Activated naive CD8-positive, alpha-beta T cell treated with anti-CD3 and anti-CD28 coated beads, Interleukin-2, amount 50 U/mL, for 24 hours (primary cell): ENCODE data around the gene ARR3.
"Not testable (repeated sequence)": the region's sequence is repeated elsewhere in the genome, so short reads cannot be mapped to it uniquely, and the experiment has no call there.

Experiments used
- ATAC-seq: fragments of 150-1000 bp; cut with Tn5 transposase; one replicate; pipeline ENCODE4 v1.10.0; 2021
- DNase-seq: peaks from one replicate; pipeline ENCODE4 v3.0.0; 2021
- H3K27ac Mint-ChIP-seq: one replicate; pipeline ENCODE4 v1.8.0; 2021; ENCODE audit warnings: mild to moderate bottlenecking, mixed read lengths
- H3K27me3 Mint-ChIP-seq: one replicate; pipeline ENCODE4 v1.8.0; 2021; ENCODE audit warnings: mixed read lengths
- H3K36me3 Mint-ChIP-seq: one replicate; pipeline ENCODE4 v1.8.0; 2021; ENCODE audit warnings: low read depth, mixed read lengths
- H3K4me1 Mint-ChIP-seq: one replicate; pipeline ENCODE4 v1.8.0; 2021; ENCODE audit warnings: mixed read lengths
- H3K4me3 Mint-ChIP-seq: one replicate; pipeline ENCODE4 v1.8.0; 2021; ENCODE audit warnings: mild to moderate bottlenecking, moderate library complexity, mixed read lengths
- H3K9me3 Mint-ChIP-seq: one replicate; pipeline ENCODE4 v1.8.0; 2021; ENCODE audit warnings: mixed read lengths

ARR3 gene

DNA sequence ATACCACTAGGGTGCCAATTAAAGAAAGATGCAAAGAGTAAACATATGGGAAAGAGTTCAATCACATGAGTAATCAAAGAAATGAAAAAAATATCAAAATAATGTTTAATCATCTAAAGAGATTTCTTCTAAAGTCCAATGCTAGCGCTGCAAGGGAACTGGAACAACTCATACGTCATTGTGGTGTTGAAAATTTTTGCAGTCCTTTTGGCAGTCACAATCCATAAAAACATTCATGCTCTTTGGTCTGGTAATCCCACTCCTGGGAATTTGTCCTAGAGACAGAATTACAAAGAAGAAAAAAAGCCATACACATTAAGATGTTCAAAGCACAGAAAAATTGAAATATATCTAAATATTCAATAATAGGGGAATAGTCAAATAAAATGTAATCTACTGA lies 12.7 kb upstream of the ARR3 start:
- ATAC-seq (no peak), DNase-seq (no peak)
- Mint-ChIP-seq H3K9me3 (peaks cover 7% of the 10 kb centered on the region), H3K27me3 (no peaks in the 10 kb centered on the region), H3K4me1 (peaks cover 27% of the 10 kb centered on the region), H3K27ac (no peak overlapping the region), H3K4me3 (no peak overlapping the region), H3K36me3 (peaks cover 4% of the 10 kb centered on the region)

DNA sequence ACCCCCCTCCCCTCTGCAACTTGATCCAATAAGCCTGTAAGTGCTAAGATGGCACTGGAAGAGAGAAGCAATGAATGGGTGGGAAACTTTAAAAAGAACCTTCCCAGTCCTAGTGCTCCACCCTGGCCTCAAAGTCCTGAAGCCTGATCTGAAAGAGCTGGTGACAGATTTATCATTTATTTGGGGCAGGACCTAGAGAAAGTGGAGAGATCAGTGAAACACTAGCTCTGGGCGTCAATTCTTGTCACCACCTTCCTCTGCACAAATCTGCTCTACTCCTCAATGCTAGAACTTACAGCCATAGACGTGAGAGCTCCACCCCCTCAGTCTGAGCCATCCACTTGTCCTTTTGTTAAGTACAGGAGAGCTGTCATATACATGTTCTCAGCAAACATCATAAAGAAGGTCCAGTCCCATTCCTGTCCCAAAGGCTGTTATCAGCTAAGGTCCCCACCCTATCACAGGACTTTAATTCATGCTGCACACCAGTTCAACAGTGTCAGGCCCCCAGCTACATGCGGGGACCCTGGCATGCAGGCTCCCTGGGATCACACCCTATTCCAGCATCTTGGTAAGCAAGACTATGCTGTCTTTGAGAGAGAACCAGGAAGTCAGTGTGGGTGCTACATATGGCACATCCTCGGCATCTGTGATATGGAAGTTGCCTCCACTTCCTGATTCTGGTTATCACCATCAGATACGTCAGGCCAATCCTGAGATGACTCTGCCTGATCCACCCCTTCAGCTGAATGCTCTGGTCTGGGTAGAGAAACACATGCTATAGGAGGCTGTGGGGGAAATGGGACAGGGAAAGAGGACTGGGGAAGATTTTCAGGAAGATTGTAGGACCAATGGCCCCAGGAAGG lies 10.5 kb upstream of the ARR3 start:
- Mint-ChIP-seq H3K4me3 (no peak overlapping the region), H3K9me3 (peaks cover 7% of the 10 kb centered on the region), H3K27ac (no peak overlapping the region), H3K27me3 (no peaks in the 10 kb centered on the region), H3K36me3 (peaks cover 4% of the 10 kb centered on the region), H3K4me1 (peaks cover 27% of the 10 kb centered on the region)
- no peak for DNase-seq
- ATAC-seq: no peak

DNA sequence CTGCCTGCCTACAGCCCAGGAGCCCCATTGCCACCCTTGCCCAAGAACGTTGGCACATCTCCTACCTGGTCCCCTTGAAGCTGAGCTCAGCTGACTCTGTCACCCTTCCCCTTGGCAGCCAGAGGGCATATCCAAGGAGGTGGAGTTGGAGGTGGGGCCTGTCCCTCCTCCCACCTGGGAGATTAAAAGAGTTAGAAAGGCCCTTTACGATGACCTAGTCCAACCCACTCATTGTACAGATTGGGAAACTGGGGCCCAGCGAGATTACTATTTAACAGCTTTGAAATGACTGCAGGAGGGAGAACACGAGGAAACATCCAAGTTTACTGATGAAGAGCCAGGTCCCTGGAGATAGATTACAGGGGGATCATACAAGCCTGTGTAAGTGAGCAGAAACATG lies 8.0 kb upstream of the ARR3 start, which contains the start of gene P2RY4:
P2RY4 (minus strand) TSS at position 101 of the 400 bp plus-strand sequence. CDS start 580 bp downstream, outside the sequence.
- DNase-seq (no peak), ATAC-seq (no peak)
- Mint-ChIP-seq H3K36me3 (peaks cover under 1% of the 10 kb centered on the region), H3K27me3 (no peaks in the 10 kb centered on the region), H3K9me3 (no peaks in the 10 kb centered on the region), H3K27ac (no peak within 1 kb of the TSS), H3K4me3 (no peak within 1 kb of the TSS), H3K4me1 (peaks cover 4% of the 10 kb centered on the region)

DNA sequence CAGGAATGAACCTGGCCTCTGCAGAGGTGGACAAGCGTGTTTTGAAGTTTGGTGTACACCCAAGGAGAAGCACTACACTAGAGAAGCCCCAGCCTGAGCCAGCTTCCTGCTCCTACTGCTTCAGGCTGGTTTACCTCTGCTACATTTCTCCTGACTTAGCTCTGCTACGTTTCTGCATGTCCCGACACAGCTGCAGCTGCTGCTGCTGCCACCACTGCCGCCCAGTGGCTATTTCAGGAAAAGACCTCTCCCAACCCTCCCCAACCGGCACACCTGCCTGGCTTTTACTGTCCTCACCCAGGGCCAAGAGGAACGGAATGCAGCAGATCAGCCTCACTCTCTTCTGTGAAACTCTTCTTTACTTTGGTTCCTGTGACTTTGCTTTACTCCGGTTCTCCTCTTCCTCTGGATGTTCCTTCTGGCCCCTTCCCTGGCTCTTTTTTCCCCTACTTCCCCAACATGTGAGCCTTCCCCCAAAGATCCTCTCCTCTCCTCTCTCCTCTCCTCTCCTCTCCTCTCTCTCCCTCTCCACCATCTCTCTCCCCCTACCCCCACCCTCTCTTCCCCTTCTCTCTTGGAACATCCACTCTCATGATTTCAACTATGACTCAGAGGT lies 5.1 kb upstream of the ARR3 start:
- Mint-ChIP-seq H3K4me3 (no peak overlapping the region), H3K9me3 (no peaks in the 10 kb centered on the region), H3K27me3 (no peaks in the 10 kb centered on the region), H3K4me1 (peaks cover 2% of the 10 kb centered on the region), H3K27ac (no peak overlapping the region), H3K36me3 (no peaks in the 10 kb centered on the region)
- DNase-seq: peak; percentile 38
- peak; percentile 76 for ATAC-seq

DNA sequence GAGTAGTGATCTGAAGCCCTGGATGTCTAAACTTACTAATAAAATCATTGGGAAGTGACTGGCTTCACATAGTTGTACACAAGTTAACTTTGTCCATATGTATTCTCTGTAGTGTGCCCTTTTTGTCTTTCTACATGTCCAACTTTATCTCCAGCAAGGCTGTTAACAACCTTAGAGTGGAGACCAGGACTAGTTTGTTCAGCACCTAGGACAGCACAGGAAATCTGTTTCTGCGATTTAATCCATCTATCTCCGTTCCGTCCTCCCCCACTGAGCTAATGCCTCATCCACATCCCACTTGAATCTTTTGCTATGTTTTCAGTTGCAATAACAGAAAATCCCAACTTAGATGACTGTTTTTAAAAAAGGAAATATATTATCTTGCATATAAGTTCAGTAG lies 3.4 kb upstream of the ARR3 start:
- no peaks in the 10 kb centered on the region for H3K27me3 Mint-ChIP-seq
- no peaks in the 10 kb centered on the region for H3K9me3 Mint-ChIP-seq
- H3K36me3 Mint-ChIP-seq: no peaks in the 10 kb centered on the region
- H3K27ac Mint-ChIP-seq: no peak overlapping the region
- peaks cover 2% of the 10 kb centered on the region for H3K4me1 Mint-ChIP-seq
- H3K4me3 Mint-ChIP-seq: no peak overlapping the region
- no peak for ATAC-seq
- DNase-seq: no peak

DNA sequence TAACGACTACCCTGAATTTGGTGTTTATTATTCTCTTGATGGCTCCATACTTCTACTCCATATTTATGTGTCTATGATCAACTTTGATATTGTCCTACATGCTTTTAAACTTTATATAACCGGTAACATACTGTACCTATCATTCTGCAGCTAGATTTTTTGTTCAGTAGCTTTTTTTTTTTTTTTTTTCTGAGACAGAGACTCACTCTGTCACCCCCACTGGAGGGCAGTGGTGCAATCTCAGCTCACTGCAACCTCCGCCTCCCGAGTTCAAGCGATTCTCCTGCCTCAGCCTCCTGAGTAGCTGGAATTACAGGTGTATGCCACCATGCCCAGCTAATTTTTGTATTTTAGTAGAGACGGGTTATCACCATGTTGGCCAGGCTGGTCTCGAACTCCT lies 5.9 kb downstream of the ARR3 start:
- not testable (repeated sequence) for H3K4me1 Mint-ChIP-seq, DNase-seq, H3K36me3 Mint-ChIP-seq, H3K9me3 Mint-ChIP-seq, ATAC-seq, H3K4me3 Mint-ChIP-seq, H3K27me3 Mint-ChIP-seq, H3K27ac Mint-ChIP-seq

DNA sequence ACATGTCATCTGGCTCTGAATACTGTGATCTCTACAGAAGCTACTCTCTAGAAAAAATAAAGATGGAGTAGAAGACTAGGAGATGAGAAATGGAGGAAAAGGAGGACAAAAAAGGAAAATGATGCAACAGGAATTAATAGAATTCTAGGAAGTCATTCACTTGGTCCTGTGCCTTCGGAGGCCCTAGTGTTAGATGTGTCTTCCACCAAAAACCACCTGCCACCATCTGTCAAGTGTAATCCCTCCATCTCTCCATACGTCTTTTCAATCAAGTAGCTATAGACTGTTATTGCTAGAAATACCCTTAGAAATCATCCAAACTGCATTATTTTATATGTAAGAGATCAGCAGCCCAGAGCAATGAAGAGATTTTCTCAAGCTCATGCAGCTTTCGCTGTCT lies 10.9 kb downstream of the ARR3 start:
- Mint-ChIP-seq H3K36me3 (no peaks in the 10 kb centered on the region), H3K27ac (no peak overlapping the region), H3K27me3 (no peaks in the 10 kb centered on the region), H3K9me3 (no peaks in the 10 kb centered on the region), H3K4me1 (no peaks in the 10 kb centered on the region), H3K4me3 (no peak overlapping the region)
- ATAC-seq: no peak
- no peak for DNase-seq

DNA sequence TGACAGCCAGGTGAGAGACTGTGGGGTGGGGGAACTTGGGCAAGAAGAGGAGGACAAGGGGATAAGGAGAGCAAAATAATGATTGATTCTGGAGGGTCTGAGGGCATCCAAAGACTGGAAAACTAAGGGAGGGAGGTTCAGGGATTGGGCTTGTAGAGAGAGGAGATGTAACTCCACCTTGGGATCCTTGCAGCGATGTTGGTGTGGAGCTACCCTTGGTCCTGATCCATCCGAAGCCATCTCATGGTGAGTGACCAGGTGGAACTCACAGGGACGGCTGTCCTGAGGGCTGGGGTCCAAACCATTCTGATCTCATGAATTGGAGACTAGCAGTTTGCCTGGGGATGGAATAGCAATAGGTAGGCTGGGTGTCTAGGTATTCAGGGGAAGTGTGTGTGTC lies 12.4 kb downstream of the ARR3 start:
- ATAC-seq (no peak), DNase-seq (no peak)
- Mint-ChIP-seq H3K27ac (no peak overlapping the region), H3K4me1 (no peaks in the 10 kb centered on the region), H3K9me3 (no peaks in the 10 kb centered on the region), H3K27me3 (no peaks in the 10 kb centered on the region), H3K36me3 (no peaks in the 10 kb centered on the region), H3K4me3 (no peak overlapping the region)

DNA sequence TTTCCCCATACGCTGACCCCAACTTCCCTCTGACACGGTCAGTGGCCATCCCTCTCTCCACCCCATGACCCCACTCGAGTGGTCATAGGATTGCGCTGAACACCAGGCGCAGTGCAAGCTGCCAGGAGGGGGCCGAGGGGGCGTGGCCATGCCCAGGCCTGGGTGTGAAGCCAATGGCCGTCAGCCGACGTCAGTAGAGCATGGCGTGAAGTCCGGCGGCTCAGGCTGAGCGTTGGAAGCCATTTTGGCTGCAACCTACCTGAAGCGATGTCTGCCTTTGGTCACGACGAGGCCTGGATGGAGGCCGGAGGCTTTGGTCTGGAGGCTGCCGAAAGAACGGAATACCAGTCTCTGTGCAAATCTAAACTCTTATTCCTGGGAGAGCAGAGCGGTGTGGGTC lies 13.8 kb downstream of the ARR3 start, which contains the start of gene RAB41:
RAB41 (plus strand) TSS at position 222 of the 400 bp plus-strand sequence; CDS start at position 268, 46 bp downstream.
- Mint-ChIP-seq H3K27ac (no peak within 1 kb of the TSS), H3K9me3 (no peaks in the 10 kb centered on the region), H3K36me3 (peaks cover 6% of the 10 kb centered on the region), H3K4me3 (no peak within 1 kb of the TSS), H3K27me3 (no peaks in the 10 kb centered on the region), H3K4me1 (no peaks in the 10 kb centered on the region)
- DNase-seq: no peak
- ATAC-seq: no peak

DNA sequence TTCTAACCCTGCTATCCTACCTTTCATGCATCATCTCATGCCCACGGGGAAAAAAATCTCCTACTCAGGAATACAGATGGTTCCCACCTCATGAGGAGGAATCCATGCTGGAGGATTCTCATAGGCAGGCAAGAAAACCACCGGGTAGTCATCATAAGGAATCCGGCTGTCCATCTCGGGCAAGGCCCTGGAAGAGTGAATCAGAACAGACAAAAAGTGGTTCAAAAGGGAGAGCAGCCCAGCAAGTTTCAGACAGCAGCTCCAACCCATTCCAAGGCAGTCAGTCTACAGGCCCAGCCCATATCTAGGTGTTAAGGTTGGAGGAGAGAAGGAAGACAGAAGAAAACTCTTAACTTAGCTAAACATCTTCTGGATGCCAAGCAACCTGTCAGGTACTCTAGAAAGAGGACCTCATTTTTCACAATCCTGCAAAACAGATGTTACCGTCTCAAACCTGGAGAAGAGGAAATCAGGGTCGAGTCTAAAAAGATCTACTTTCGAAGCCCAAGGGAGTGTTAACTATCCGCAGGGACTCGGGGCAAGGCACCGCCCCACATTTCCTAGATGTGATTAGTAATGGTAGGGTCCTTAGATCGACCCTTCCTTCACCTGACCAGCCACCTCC lies 21.1 kb downstream of the ARR3 start:
- Mint-ChIP-seq H3K27me3 (no peaks in the 10 kb centered on the region), H3K4me1 (peaks cover 19% of the 10 kb centered on the region), H3K4me3 (peak overlapping the region; percentile 91), H3K9me3 (no peaks in the 10 kb centered on the region), H3K36me3 (peaks cover 12% of the 10 kb centered on the region), H3K27ac (peak overlapping the region; percentile 75)
- no peak for DNase-seq
- no peak for ATAC-seq

DNA sequence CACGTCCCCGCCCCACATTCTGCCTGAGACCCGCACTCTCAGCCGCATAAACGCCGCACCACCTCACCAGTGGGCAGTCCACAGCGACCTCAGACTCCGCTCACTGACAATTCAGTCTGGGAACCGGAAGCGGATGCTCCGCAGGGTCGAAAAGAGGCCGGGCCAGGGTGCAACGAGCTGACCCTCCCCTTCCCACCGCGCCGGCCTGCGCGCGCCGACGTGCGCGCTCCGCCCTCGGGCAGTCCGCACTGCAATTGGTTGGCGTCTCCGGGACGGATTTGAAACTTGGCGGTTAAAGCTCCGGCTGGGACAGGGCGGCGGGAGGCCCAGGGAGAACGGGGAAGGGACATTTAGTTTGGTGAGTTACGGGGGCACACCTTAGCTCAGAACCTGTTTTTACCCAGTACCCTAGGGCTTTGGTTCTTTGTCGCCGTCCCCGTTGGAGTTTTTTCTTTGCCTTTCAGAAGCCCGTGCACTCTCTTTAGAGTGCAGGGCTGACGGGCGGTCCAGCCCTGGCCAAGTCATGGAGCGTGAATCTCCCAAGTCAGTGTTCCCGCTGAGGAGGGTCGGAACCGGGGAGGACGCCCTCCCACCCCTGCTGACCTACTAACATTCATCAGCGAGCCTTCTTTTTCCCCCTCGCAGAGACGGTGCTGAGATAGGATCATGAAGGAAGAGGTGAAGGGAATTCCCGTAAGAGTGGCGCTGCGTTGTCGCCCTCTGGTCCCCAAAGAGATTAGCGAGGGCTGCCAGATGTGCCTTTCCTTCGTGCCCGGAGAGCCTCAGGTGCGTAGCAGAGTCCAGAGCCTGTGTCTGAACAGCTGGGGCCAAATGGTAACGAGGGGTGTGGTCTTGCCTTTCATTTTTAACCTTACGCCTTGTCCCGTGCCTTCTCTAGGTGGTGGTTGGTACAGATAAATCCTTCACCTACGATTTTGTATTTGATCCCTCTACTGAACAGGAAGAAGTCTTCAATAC lies 21.9 kb downstream of the ARR3 start, which contains the start of the genes KIF4A and PDZD11:
KIF4A (plus strand) TSS at position 312 of the 978 bp plus-strand sequence; CDS start at position 667, 355 bp downstream.
PDZD11 (minus strand) TSS at position 135 of the 978 bp plus-strand sequence. CDS start 586 bp downstream, outside the sequence.
- DNase-seq (peak; percentile 80), ATAC-seq (peak; percentile 99)
- Mint-ChIP-seq H3K4me1 (peaks cover 19% of the 10 kb centered on the region), H3K9me3 (no peaks in the 10 kb centered on the region), H3K27me3 (no peaks in the 10 kb centered on the region), H3K4me3 (peak within 1 kb of the TSS; percentile 91), H3K36me3 (peaks cover 12% of the 10 kb centered on the region), H3K27ac (peak within 1 kb of the TSS; percentile 75)

DNA sequence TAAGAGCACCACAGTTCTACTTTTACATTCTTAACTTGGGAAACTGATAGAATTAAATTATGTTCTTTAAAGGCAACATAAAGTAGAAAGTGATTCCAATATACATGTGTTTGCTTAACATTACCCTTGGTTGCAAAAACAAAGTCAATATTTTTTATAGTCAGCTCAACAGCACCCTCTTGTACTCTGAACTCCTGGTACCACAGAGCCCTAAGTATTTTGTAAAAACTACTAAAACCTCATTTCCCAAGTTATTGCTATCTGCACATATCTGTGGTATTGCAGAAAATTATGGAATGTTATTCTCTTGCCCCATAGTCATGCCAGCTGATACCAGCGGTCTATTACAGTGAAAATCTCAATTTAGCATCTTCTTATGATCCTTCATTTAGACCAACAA lies 24.7 kb downstream of the ARR3 start:
- Mint-ChIP-seq H3K4me3 (no peak overlapping the region), H3K36me3 (peaks cover 11% of the 10 kb centered on the region), H3K27ac (no peak overlapping the region), H3K4me1 (peaks cover 19% of the 10 kb centered on the region), H3K27me3 (no peaks in the 10 kb centered on the region), H3K9me3 (no peaks in the 10 kb centered on the region)
- ATAC-seq (no peak), DNase-seq (no peak)

DNA sequence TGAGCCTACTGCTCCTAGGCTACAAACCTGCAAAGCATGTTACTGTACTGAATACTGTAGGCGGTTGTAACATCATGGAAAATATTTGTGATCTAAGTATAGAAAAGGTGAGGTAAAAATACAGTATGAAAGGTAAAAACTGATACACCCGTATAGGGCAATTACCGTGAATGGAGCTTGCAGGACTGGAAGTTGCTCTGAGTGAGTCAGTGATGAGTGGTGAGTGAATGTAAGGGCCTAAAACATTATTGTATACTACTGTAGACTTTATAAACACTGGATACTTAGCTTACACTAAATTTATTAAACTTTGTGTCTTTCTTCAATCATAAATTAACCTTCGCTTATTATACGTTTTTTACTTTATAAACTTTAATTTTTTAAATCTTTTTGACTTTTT lies 25.5 kb downstream of the ARR3 start:
- ATAC-seq (no peak), DNase-seq (no peak)
- Mint-ChIP-seq H3K27me3 (no peaks in the 10 kb centered on the region), H3K27ac (no peak overlapping the region), H3K36me3 (peaks cover 11% of the 10 kb centered on the region), H3K9me3 (no peaks in the 10 kb centered on the region), H3K4me3 (no peak overlapping the region), H3K4me1 (peaks cover 19% of the 10 kb centered on the region)

DNA sequence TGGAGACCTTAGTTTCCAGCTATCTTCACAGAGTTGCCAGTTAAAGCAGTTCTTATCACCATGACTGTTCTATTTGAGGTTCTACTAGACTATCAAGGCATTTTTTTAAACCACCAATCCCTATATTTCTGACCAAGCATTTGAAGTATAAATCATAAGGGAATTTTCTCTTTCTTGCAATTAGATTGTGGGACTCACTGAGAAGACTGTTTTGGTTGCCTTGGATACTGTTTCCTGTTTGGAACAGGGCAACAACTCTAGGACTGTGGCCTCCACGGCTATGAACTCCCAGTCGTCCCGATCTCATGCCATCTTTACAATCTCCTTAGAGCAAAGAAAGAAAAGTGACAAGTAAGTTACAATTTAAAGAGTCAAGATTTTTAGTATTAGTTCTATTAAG lies 33.6 kb downstream of the ARR3 start:
- no peaks in the 10 kb centered on the region for H3K27me3 Mint-ChIP-seq
- DNase-seq (no peak), ATAC-seq (no peak)
- no peaks in the 10 kb centered on the region for H3K9me3 Mint-ChIP-seq
- no peaks in the 10 kb centered on the region for H3K4me1 Mint-ChIP-seq
- H3K4me3 Mint-ChIP-seq: no peak overlapping the region
- H3K27ac Mint-ChIP-seq: no peak overlapping the region
- H3K36me3 Mint-ChIP-seq: peaks cover 43% of the 10 kb centered on the region
